Hematopoietic multipotent progenitor cell treated with erythropoietin and hydrocortisone succinate and interleukin-3 and kit ligand, for 8 days (in vitro differentiated cells): ENCODE measurements around the gene ENTPD8.
"Not testable (repeated sequence)": the region's sequence is repeated elsewhere in the genome, so short reads cannot be mapped to it uniquely, and the experiment has no call there.

Experiments
- DNase-seq: peaks from one replicate; pipeline ENCODE4 v3.0.0-alpha.2; 2015

Gene ENTPD8

DNA sequence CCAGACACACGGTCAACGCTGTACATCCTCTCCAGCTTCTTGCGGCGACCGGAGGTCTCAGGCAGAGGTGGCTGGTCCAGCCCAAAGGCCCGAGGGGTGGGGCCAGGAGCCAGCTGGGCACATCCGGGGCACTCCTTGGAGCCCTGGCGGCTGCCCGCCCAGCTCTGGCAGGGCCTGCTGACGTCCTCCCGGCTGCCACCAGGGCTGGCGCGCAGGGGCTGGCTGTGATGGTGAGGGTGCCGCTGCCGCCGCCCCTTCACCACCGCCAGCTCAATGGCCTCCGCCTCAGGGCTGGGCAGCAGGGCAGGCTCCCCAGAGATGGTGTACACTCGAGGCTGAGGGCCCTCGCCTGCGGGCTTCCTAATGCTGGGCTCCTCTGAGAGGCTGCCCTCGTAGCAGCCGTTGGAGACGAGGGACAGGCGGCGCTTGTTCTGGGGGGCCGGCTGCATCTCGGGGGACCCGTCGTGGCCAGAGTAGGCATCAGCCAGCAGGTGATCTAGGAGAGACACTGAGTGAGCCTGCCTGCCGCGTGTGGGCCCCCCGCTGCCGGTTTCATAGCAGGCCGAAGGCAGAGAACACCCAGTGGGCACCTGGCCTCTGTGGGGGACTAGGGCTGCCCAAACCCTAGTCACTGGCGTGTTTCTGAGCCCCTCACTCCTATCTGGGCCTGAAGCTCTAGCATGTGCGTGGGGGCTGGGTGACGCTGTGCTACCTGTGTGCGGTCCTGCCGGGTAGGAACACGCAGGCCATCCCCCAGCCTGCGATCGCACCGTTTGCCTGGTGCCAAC is 16.4 kb upstream of the ENTPD8 start:
- DNase-seq: no peak

- DNase-seq: no peak
These were observed 15.8 kb upstream of the ENTPD8 start for GRCh38 chr9:137456864-137457405.

DNA sequence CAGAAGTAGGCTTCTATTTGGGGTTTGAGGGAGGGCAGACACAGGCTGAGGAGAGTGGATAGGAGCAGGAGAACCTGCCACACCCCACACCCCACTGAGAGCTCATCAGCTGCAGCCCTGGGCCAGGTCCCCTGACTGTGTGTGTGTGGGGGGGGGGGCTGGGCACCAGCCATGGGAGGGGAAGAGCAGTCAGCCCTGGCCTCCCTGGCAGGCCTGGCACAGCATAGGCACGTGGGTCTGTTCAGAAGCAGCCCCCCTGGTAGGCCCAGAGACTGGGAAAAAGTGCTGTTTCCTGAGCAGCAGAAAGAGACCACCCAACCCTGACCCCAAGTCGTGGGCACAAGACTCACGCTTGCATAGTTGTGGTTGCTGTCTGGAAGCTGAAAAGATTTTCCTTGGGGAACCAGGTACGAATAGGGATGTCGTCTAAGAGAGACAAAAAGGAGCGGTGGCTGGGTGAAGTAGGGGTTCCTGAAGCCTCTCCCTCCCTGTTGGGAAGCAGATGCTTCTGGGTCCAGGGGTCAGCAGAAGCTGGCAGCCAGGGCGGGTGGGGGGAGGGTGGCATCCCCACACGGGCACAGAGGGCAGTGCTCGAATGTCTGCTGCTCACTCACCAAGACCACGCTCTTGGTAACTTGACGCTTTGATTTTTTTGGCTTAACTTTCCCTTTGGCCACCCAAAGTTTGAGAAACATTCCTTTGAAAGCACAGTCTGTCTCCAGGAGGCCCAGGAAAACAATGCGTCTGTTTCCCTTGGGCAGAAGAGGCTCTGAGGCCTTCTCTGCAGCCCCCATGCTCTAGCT is 15.1 kb upstream of the ENTPD8 start:
- DNase-seq: no peak

DNA sequence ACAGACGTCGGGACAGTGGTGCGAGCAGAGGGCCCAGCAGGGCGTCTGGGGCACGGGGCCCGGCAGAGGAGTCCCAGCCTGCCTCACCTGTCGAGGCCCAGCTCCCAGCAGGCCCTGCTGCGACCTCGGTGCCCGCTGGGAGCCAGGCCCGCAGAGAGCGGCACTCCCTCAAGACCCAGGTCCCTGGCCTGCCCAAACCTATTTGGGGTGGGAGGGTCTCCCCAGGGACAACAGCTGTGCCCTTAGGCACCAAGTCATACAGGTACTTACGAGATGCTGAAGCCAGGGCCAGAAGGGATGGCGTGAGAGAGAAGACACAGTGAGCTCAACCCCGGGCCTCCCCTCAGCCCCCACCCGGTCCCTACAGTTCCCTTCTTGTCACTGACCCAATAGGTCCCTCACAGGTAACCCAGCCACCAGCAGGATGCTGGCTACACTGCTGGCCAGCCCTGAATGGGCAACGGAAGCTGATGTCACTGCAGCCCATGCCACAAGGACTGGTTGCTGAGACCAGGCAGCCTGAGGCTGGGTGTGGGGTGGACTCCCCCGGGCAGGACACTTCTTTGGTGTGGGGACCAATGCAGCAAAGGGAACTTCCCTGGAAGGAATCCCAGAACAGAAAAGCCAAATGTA is 14.3 kb upstream of the ENTPD8 start:
- no peak for DNase-seq

DNA sequence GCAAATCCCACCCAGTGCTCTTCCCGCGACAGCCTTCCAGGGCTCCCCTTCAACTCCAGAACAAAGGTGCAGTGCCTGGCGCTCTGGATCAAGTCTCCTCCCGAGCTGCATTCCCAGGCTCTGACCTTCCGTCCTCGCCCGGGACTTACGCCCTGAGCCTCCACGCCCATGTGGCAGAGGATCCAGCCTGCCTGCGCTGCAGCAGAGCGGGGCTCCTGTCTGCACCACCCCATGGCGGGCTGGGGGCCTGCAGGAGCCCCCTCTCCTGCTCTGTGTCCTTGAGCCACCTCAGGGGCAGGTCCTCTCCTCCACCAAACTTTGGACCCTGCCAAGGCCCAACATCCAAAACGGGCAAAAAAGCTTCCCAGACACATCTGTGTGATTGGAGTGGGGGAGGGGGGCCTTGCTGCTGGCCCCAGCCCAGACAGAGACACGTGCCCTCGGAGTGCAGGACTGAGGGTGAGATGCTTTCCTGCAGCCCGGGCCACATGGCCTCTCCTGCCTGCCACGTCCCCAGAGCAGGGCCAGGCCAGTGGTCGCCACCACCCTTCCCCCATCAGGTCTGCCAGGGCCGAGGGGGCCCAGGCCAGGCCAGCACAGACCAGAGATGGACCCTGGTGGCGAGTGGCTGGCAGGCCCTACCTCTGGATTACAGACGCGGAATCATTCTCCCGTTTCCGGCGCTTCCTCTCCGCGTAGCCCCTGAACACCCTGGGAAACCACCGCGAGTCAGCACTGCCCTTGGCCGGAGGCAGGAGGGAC is 13.6 kb upstream of the ENTPD8 start:
- peak; percentile 15 for DNase-seq

GRCh38 chr9:137454145-137454596 is 13.0 kb upstream of the ENTPD8 start:
- DNase-seq: peak; percentile 30

DNA sequence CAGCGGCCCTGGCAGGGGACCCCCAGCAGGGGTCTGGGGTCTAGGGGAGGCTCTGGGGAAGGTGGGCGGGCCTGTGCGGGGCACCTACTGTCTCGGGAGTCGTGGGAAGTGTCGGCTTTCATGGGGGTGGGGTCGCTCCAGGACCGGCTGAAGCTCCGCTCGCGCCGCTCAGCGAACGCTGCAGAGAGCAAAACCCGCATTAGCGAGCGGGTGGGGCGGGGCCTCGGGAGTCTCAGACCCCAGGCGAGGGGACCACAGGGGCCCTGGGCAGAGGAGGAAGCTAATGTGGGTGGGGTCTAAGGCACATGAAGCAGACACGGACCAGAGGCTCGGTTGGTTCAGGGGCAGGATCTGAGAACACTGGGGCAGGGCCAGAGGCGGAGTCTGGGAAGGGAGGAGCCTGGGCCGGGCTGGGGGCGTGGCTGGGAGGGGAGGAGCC is 12.5 kb upstream of the ENTPD8 start:
- peak; percentile 72 for DNase-seq

GRCh38 chr9:137452761-137453642 is 11.8 kb upstream of the ENTPD8 start:
- no peak for DNase-seq

DNA sequence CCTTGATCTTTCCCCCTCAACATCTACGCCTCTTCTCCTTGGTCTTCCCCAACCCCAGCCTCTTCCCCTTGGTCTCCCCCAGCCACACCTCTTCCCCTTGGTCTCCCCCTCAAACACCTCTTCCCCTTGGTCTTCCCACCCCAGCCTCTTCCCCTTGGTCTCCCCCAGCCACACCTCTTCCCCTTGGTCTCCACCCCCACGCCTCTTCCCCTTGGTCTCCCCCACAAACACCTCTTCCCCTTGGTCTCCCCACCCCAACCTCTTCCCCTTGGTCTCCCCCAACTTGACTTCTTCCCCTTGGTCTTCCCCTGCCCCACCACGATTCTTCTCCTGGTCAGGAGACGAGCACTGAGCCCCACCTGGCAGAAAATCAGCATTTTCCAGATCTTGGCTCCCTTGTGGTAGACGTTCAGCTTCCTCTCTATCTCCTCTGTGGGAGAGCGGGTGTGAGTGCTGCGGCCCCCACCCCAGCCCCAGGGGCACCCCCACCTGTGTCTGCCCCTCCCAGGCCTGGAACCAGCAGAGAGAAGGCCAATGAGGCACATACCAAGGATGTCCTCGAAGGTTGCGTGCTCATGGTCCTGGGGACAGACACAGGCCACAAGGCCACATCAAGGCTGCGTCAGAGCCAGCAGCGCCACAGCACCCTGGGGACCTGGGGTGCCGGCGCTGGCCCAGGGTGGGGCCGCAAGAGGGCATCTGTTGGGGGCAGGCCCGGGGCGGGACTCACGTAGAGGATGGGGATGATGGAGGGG is 11.0 kb upstream of the ENTPD8 start:
- no peak for DNase-seq

DNA sequence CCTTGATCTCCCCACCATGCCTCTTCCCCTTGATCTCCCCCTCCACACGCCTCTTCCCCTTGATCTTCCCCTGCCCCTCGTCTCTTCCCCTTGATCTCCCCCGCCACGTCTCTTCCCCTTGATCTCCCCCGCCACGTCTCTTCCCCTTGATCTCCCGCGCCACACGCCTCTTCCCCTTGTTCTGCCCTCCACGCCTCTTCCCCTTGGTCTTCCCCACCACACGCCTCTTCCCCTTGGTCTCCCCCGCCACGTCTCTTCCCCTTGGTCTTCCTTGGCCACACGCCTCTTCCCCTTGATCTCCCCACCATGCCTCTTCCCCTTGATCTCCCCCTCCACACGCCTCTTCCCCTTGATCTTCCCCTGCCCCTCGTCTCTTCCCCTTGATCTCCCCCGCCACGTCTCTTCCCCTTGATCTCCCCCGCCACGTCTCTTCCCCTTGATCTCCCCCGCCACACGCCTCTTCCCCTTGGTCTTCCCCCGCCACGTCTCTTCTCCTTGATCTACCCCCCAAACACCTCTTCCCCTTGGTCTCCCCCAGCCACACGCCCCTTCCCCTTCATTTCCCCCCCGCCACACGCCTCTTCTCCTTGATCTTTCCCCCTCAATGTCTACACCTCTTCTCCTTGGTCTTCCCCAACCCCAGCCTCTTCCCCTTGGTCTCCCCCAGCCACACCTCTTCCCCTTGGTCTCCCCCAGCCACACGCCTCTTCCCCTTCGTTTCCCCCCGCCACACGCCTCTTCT is 10.3 kb upstream of the ENTPD8 start:
- not testable (repeated sequence) for DNase-seq

GRCh38 chr9:137450539-137451222 is 9.5 kb upstream of the ENTPD8 start:
- not testable (repeated sequence) for DNase-seq

- DNase-seq: peak; percentile 42
These were observed 8.9 kb upstream of the ENTPD8 start for GRCh38 chr9:137449931-137450538.

GRCh38 chr9:137449081-137449844 is 8.1 kb upstream of the ENTPD8 start:
- no peak for DNase-seq

GRCh38 chr9:137448602-137448962 is 7.4 kb upstream of the ENTPD8 start:
- no peak for DNase-seq

DNA sequence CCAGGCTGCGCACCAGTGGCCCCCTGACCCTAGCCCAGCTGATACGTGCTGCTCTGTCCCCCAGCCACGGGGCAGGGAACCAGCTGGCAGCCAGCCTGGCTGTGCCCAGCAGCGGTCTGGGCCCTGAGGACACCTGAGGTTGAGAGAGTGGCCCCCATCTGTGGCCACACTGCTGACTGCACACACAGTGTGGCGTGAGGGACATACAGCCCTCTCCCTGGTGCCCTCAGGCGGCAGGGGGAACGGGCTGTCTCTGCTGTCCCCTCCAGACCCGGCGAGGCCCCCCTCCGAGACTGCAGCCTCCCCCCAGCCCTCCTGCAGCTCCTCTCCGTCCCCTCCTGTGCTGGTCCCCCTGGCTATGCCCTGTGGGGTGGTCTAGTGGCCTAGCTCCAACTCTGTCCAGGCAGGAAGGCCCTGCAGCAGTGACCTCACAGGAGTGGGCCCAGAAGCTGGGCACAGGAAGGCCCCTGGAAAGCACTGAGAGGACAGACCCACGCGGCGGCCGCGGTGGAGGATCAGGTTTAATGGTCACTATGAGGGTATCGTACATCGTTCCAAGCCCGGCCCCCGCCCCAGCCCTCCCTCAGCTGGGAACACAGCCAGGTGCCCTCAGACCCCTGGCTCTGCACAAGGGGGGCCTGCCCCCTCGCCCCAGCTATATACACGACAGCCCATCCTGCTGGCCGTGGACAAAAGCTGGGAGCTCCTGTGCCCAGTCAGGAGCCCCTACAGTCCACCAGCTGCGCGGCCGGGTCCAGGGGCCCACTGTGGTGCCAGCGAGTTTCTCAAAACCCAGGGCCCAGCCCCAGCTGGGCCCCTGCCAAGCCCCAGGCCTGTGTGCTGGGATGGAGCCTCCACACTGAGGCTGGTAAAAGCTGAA is 6.8 kb upstream of the ENTPD8 start:
- no peak for DNase-seq

GRCh38 chr9:137446851-137447471 is 5.8 kb upstream of the ENTPD8 start:
- no peak for DNase-seq
